Panc1 (cell line): ENCODE measurements around the gene TRAPPC2B. TPM values are rescaled to one million over a fixed set of nuclear protein-coding genes. Genes with fewer than 3 reads are reported as not detected.
A peak's percentile ranks its signal among the peaks of the same experiment; 100 is the strongest.

Source experiments
- ATAC-seq: fragments of 200-7000 bp; cut with Tn5 transposase; 2 replicates; pipeline ENCODE4 v1.9.1; 2020; ENCODE audit warnings: mild to moderate bottlenecking, moderate library complexity
- BruUV-seq: library from RNA; stranded (reverse); fragments of 400-500 nt; replicated peaks from 2 replicates; lab custom pipeline; 2021; lab: Mats Ljungman, UMichigan
- CTCF ChIA-PET: fragments of 300-600 bp; sonication (Branson Sonifier 250); formaldehyde crosslinking; loops from one replicate; lab custom pipeline; 2022; ENCODE audit warnings: antibody characterized with exemption; lab: Charles Lee
- POLR2A ChIA-PET: fragments of 300-600 bp; sonication (Branson Sonifier 250); formaldehyde crosslinking; loops from one replicate; lab custom pipeline; 2022; ENCODE audit warnings: antibody characterized with exemption; lab: Charles Lee
- DNase-seq: peaks from one replicate; pipeline ENCODE4 v3.0.0-alpha.2; 2010; ENCODE audit warnings: low read depth, low spot score
- H3K27ac ChIP-seq: 2 replicates; pipeline ENCODE4 v1.5.1; 2011; ENCODE audit warnings: mild to moderate bottlenecking, low read length, inconsistent platforms
- H3K27me3 ChIP-seq: fragments of 200-500 bp; sonication (Bioruptor generic); 2 replicates; pipeline ENCODE4 v1.6.0; 2014; ENCODE audit warnings: low read length, inconsistent platforms; ENCODE audit not compliant: control insufficient read depth, insufficient read depth
- H3K36me3 ChIP-seq: fragments of 200-500 bp; sonication (Bioruptor generic); 2 replicates; pipeline ENCODE4 v1.5.1; 2014; ENCODE audit warnings: inconsistent platforms, mild to moderate bottlenecking, low read length, moderate library complexity; ENCODE audit not compliant: control insufficient read depth, insufficient read depth
- H3K4me1 ChIP-seq: 2 replicates; pipeline ENCODE4 v1.5.1; 2011; ENCODE audit warnings: inconsistent platforms, mild to moderate bottlenecking, low read length, moderate library complexity; ENCODE audit not compliant: control insufficient read depth, insufficient read depth
- H3K4me3 ChIP-seq, 2 experiments: 2 replicates each; pipeline ENCODE4 v1.5.1; 2011 to 2012; ENCODE audit warnings: low read depth in 2 of 2, low read length in 2 of 2, mild to moderate bottlenecking in 2 of 2, inconsistent platforms in 1 of 2, moderate library complexity in 1 of 2
- H3K9me3 ChIP-seq: fragments of 200-500 bp; sonication (Bioruptor generic); 2 replicates; pipeline ENCODE4 v1.5.1; 2014; ENCODE audit warnings: low read depth, mild to moderate bottlenecking, inconsistent platforms, low read length, moderate library complexity; ENCODE audit not compliant: control insufficient read depth, insufficient read depth
- POLR2AphosphoS5 ChIP-seq: IDR thresholded peaks from 2 replicates; pipeline ENCODE4 v1.6.1; 2012; ENCODE audit warnings: mild to moderate bottlenecking, low read depth, low read length, moderate library complexity
- SIN3A ChIP-seq: IDR thresholded peaks from 2 replicates; pipeline ENCODE4 v1.6.1; 2012; ENCODE audit warnings: low read depth, mild to moderate bottlenecking, low read length, moderate library complexity, borderline replicate concordance; ENCODE audit not compliant: insufficient read depth
- TCF7L2 ChIP-seq: IDR thresholded peaks from 2 replicates; pipeline ENCODE4 v1.6.1; 2011; ENCODE audit warnings: mild to moderate bottlenecking, low read depth, low read length, inconsistent platforms
- in situ Hi-C: cut with HindIII; loops from 2 replicates; pipeline ENCODE4 v1.10.0; 2016; ENCODE audit warnings: low sequenced_read_pairs, low pct_unique_long_range_greater_than_20kb
- intact Hi-C: fragments of 100-400 bp; cut with micrococcal nuclease; formaldehyde crosslinking; loops from one replicate; pipeline ENCODE4 v1.10.0; 2022; ENCODE audit not compliant: unreplicated experiment
- total RNA-seq: library from RNA; stranded (reverse); gene quantifications from one replicate; pipeline ENCODE4 v1.2.1, GENCODE V29; 2021; ENCODE audit not compliant: unreplicated experiment
- TF ChIP-seq, protein P1 (sequence below), 2 experiments: IDR thresholded peaks; 2 replicates each; pipeline ENCODE4 v1.6.1; 2011 to 2012; ENCODE audit warnings: low read depth in 2 of 2, control low read depth in 1 of 2, low read length in 1 of 2, mild to moderate bottlenecking in 1 of 2, moderate library complexity in 1 of 2; ENCODE audit not compliant: insufficient read depth in 1 of 2
- TF ChIP-seq, protein P2 (sequence below): fragments of 450-650 bp; IDR thresholded peaks from 2 replicates; pipeline ENCODE4 v1.5.1; 2017; ENCODE audit warnings: mild to moderate bottlenecking

Gene TRAPPC2B
- total RNA-seq, 1 experiment from 2014 or later, result 15.1 TPM

DNA sequence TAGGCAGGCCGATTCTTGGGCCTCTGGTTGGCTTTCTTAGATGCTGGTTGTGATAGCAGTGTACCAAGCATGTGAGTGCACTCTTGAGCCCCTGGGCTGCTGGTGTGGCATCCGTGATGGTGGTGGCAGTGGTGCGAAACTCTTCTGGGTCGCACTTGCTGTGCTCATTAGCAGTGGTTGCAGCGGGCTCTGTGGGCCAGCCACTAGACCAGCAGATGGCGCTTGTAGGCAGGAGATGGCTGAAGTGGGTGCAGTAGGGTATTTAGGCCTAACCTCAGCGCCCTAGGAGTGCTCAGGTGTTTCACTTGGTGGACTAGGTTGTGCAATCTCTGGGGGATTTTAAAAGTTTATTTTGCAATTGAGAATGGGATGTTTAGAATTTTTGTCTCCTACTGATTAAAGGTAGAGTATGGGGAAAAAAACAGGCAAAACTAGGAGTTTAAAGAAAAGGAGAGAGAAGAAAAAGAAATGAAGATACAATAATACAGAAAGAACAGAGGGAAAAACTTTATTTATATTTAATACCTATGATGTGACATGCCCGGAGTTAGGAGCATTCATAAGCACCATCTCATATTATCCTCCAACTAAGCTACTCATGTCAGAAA, 43.3 kb downstream of the TRAPPC2B start:
- DNase-seq (peak; percentile 64), ATAC-seq (peak; percentile 80)
- in situ Hi-C loops (no loop called here), intact Hi-C loops (no loop called here)
- H3K4me3 ChIP-seq, result no peak overlapping the region
- no peaks in the 10 kb centered on the region for H3K27me3 ChIP-seq
- BruUV-seq, result no TSS peak
- TF ChIP-seq, protein P1, sequence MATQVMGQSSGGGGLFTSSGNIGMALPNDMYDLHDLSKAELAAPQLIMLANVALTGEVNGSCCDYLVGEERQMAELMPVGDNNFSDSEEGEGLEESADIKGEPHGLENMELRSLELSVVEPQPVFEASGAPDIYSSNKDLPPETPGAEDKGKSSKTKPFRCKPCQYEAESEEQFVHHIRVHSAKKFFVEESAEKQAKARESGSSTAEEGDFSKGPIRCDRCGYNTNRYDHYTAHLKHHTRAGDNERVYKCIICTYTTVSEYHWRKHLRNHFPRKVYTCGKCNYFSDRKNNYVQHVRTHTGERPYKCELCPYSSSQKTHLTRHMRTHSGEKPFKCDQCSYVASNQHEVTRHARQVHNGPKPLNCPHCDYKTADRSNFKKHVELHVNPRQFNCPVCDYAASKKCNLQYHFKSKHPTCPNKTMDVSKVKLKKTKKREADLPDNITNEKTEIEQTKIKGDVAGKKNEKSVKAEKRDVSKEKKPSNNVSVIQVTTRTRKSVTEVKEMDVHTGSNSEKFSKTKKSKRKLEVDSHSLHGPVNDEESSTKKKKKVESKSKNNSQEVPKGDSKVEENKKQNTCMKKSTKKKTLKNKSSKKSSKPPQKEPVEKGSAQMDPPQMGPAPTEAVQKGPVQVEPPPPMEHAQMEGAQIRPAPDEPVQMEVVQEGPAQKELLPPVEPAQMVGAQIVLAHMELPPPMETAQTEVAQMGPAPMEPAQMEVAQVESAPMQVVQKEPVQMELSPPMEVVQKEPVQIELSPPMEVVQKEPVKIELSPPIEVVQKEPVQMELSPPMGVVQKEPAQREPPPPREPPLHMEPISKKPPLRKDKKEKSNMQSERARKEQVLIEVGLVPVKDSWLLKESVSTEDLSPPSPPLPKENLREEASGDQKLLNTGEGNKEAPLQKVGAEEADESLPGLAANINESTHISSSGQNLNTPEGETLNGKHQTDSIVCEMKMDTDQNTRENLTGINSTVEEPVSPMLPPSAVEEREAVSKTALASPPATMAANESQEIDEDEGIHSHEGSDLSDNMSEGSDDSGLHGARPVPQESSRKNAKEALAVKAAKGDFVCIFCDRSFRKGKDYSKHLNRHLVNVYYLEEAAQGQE (IDR thresholded peaks at IDR 0.05; ENCODE audit: insufficient read depth in 1 of 2, low read depth in 2 of 2, low read length in 1 of 2), result peak in 1 of 2 experiments; percentile 66; a peak in 2 of 4 replicates
- no peak for TF ChIP-seq SIN3A
- no peak for TF ChIP-seq POLR2AphosphoS5
- TF ChIP-seq, protein P2, sequence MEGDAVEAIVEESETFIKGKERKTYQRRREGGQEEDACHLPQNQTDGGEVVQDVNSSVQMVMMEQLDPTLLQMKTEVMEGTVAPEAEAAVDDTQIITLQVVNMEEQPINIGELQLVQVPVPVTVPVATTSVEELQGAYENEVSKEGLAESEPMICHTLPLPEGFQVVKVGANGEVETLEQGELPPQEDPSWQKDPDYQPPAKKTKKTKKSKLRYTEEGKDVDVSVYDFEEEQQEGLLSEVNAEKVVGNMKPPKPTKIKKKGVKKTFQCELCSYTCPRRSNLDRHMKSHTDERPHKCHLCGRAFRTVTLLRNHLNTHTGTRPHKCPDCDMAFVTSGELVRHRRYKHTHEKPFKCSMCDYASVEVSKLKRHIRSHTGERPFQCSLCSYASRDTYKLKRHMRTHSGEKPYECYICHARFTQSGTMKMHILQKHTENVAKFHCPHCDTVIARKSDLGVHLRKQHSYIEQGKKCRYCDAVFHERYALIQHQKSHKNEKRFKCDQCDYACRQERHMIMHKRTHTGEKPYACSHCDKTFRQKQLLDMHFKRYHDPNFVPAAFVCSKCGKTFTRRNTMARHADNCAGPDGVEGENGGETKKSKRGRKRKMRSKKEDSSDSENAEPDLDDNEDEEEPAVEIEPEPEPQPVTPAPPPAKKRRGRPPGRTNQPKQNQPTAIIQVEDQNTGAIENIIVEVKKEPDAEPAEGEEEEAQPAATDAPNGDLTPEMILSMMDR, result peak; percentile 93
- ChIA-PET CTCF (interaction anchor here (0.7 kb wide), 1 partner anchor 89 kb away, joined by 4 read pairs; no protein-coding TSS in a partner anchor), POLR2A (interaction anchor here (0.6 kb wide), 1 partner anchor 384 kb away, joined by 3 read pairs; no protein-coding TSS in a partner anchor)
- H3K4me1 ChIP-seq, result peaks cover under 1% of the 10 kb centered on the region; the same call in 1 of the 2 replicates
- H3K9me3 ChIP-seq, result peaks cover 16% of the 10 kb centered on the region; the same call in 1 of the 2 replicates
- H3K27ac ChIP-seq, result no peak overlapping the region
- H3K36me3 ChIP-seq, result no peaks in the 10 kb centered on the region

DNA sequence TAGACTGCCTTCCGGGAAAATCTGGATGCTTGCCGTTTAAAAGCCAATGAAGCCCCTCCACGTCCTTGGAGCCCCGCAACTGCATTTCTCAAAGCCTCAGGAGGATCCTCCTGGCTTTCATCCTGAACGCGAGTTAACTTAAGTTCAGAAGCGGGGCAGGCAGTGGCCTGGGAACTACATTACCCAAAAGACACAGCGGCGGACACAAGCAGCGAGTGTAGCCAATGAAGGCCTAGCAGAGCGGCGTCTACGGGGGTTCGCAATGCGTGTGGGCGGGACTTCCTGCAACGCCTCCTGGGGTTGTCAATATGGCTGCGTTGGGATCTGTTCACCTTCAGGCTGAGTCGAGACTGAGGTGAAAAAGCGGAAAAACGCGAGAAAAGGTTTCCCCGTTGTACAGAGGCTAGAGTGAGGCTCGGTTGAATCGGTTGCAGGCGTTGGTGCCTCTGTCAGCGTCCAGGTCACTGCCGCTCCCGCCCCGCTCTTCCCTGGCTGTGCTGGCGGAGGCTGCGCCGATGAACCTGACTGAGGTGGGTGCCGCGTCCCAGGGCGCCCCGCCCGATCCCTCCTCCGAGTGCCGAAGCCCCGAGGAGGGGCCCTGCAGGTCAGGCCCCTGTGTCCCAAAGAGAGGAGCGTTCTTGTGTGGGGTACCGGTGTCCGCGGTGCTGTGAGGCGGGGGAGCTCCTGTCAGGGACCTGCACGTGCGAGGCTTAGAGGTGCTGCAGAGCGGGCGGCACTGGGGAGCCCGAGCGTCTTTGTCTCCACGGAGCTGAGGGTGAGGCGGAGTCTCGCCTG, 47.7 kb downstream of the TRAPPC2B start, which contains the start of gene ZNF17:
TSS of gene ZNF17 (plus strand) at position 285 of the 795 bp plus-strand sequence. CDS start 2,455 bp downstream, outside the sequence.
- Histone ChIP-seq H3K4me1 (peaks cover 6% of the 10 kb centered on the region), H3K9me3 (no peaks in the 10 kb centered on the region), H3K4me3 (peak within 1 kb of the TSS; percentile 74 to 80), H3K27me3 (no peaks in the 10 kb centered on the region), H3K36me3 (no peaks in the 10 kb centered on the region), H3K27ac (peak within 1 kb of the TSS; percentile 81)
- DNase-seq (peak; percentile 86), ATAC-seq (peak; percentile 100)
- intact Hi-C loops (no loop called here), in situ Hi-C loops (no loop called here)
- POLR2A ChIA-PET, result no interaction called here
- TSS peak; percentile 61 for BruUV-seq
- TF ChIP-seq TCF7L2 (no peak), SIN3A (peak; percentile 83; the same call in 1 of the 2 replicates), POLR2AphosphoS5 (peak; percentile 52; the same call in 1 of the 2 replicates)
- TF ChIP-seq, protein P2, result no peak
- TF ChIP-seq, protein P1 (IDR thresholded peaks at IDR 0.05; ENCODE audit: insufficient read depth in 1 of 2, low read depth in 2 of 2, low read length in 1 of 2), result 0 out of 4 replicates have a peak, but pooled peaks of 1 of the 2 experiments have one; percentile 31
- CTCF ChIA-PET, result no interaction called here
